Astrocyte of the cerebellum (primary cell): Measurements from ENCODE around the gene ENG.
"Not testable (repeated sequence)": the region's sequence is repeated elsewhere in the genome, so short reads cannot be mapped to it uniquely, and the experiment has no call there.

Experiments used
- DNase-seq: peaks from one replicate; pipeline ENCODE4 v3.0.0-alpha.2; 2011; ENCODE audit warnings: low read depth
- H3K4me3 ChIP-seq: 2 replicates; pipeline ENCODE4 v1.5.1; 2011; ENCODE audit warnings: mild to moderate bottlenecking, low read depth, low read length, moderate library complexity
- in situ Hi-C: cut with HindIII; loops from 2 replicates; pipeline ENCODE4 v1.10.0; 2017; ENCODE audit warnings: low sequenced_read_pairs
- TF ChIP-seq, protein P1 (sequence below): IDR thresholded peaks from 2 replicates; pipeline ENCODE4 v1.5.1; 2012; ENCODE audit warnings: low read length, low read depth, moderate library complexity, mild to moderate bottlenecking; ENCODE audit errors: missing control alignments

The ENG gene

DNA sequence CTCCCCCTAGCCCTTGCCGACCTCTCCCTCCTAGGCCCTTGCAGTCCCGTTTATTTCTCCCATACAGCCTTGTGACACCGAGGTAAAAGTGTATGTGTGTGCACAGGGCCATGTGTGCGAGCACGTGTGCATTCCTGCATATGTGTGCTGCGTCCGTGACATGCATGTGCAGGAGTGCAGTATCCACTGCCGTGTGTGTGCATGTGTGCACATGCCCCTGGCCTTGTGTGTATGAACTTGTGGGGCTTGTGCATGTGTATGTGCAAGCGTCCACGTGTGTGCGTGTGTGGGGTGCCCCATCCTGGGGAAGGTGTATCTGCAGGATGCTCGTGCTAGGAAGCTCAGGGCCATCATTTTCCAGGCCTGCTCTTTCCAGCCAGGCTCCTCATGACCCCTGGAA is 16.4 kb upstream of the ENG start:
- DNase-seq, result no peak
- in situ Hi-C loops, result loop anchor here (5.0 to 25.0 kb wide), 2 partner anchors 109 to 234 kb away; no protein-coding TSS in a partner anchor
- no peak overlapping the region for H3K4me3 ChIP-seq
- TF ChIP-seq, protein P1, sequence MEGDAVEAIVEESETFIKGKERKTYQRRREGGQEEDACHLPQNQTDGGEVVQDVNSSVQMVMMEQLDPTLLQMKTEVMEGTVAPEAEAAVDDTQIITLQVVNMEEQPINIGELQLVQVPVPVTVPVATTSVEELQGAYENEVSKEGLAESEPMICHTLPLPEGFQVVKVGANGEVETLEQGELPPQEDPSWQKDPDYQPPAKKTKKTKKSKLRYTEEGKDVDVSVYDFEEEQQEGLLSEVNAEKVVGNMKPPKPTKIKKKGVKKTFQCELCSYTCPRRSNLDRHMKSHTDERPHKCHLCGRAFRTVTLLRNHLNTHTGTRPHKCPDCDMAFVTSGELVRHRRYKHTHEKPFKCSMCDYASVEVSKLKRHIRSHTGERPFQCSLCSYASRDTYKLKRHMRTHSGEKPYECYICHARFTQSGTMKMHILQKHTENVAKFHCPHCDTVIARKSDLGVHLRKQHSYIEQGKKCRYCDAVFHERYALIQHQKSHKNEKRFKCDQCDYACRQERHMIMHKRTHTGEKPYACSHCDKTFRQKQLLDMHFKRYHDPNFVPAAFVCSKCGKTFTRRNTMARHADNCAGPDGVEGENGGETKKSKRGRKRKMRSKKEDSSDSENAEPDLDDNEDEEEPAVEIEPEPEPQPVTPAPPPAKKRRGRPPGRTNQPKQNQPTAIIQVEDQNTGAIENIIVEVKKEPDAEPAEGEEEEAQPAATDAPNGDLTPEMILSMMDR, result no peak

DNA sequence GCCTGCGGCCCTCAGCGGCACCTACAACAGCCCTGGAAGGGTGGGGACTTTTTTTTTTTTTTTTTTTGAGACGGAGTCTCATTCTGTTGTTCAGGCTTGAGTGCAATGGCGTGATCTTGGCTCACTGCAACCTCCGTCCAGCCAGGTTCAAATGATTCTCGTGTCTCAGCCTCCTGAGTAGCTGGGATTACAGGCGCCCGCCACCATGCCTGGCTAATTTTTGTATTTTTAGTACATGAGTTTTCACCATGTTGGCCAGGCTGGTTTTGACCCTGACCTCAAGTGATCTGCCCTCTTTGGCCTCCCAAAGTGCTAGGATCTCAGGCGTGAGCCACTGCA is 15.7 kb upstream of the ENG start:
- in situ Hi-C loops, result loop anchor here (5.0 to 25.0 kb wide), 2 partner anchors 108 to 233 kb away; no protein-coding TSS in a partner anchor
- not testable (repeated sequence) for H3K4me3 ChIP-seq, DNase-seq

DNA sequence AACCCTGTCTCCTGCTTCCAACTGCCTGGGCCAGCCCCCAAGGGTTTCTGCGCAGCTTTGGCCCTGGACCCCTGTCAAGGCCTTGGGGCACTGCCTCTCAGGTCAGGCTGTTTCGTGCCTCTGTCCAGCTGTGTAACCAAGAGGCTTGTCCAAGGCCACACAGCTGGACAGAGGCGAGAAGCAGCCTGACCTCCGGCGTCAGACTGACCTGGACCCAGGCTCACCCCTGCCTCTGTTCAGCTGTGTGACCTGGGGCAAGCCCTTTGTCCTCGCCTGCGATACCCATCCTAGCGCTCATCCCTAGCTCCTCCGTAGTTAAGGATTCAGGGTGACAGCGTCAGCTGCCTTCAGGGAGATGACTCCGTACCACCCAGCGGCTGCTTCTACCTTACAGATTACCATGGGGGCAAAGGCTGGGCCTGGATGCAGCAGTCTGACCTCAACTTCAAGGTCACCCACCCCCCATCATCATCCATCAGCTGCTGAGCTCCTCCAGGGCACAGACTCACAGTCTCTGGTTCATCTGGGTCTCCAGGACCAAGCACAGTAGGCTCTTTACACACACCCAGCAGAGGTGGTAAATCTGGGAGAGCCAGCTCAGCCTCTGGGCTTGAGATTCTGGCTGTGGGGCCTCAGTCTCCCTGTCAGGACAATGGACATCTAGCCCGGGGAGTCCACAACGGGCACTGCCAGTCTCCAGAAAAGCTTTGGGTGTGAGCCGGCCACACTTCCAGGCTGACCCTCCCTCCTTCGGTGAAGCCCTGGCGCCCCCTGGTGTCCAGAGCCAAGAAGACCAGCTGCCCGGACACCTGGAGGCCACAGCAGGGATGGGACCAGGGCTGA is 15.1 kb upstream of the ENG start:
- in situ Hi-C loops, result loop anchor here (5.0 to 25.0 kb wide), 2 partner anchors 107 to 232 kb away; no protein-coding TSS in a partner anchor
- DNase-seq, result peak; percentile 58
- TF ChIP-seq, protein P1, result peak; percentile 88
- no peak overlapping the region for H3K4me3 ChIP-seq

DNA sequence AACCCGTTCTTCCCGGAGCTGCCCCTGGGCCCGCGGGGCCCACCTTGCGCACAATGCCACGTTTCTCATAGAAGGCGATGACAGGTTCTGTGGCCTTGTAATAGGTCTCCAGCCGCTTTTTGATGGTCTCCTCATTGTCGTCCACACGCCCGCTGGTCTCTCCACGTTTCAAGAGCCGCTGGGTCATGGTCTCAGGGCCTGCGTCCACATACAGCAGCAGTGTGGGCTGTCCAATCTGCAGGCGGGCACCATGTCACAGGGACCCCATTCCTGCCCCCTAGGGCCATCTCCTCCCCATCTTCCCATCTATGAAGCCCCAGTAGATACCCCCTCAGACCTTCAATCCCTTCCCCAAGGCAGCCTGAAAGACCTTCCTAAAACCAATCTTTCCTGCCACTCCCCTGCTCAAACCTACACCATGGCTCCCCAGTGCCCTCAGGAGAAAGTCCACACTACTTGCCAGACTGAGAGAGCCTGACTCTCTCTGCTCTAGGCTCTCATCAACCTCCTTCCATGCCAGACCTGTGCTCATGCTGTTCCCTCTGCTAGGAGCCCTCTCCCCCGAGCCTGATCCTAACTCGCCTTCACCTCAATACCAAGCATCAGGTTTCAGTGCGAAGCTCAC is 13.9 kb upstream of the ENG start:
- TF ChIP-seq, protein P1, result no peak
- in situ Hi-C loops, result loop anchor here (25.0 kb wide), 1 partner anchor 231 kb away; no protein-coding TSS in a partner anchor
- no peak overlapping the region for H3K4me3 ChIP-seq
- no peak for DNase-seq

DNA sequence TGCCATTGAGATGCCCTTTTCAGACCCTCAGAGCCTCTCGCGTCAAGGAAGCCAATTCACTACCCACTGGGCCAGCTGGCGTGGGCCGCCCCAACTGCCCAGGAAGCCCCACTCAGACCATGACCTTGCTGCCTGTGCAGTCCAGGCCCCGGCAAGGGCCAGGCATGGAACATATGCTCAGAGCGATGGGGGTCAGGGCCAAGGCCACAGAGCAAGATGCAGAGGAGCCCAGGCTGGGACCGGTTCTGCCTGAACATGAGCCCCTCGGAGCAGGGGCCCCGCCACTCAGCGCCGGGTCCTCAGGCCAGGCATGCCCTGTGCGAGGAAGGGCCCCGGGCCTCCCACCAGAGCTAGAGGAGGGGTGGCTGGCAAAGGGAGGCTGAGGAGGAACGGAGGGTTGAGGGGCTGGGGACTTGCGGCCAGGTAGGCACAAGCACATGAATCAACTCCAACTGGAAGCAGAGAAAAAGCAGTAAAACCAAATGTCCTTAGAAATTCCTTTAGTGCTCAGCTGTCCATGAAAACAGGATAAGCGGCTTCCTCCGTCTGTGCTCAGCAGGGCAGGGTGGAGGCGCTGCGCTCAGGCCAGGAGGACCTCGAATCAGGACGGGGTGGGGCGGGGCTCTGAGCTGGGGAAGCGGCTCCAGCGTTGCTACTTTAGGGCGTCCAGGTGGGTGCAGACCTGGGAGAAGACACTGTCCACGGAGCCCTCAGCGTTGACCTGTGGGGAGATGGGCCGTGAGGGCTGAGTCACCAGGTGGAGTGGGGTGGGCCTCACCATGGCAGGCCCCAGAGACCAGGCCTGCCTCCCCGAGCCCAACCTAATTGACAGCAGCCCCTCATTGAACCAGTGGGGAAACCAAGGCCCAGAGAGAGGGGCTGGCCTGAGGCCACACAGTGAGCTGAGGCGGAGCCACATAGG is 13.2 kb upstream of the ENG start:
- no peak overlapping the region for H3K4me3 ChIP-seq
- in situ Hi-C loops, result loop anchor here (25.0 kb wide), 1 partner anchor 230 kb away; no protein-coding TSS in a partner anchor
- TF ChIP-seq, protein P1, result no peak
- no peak for DNase-seq

DNA sequence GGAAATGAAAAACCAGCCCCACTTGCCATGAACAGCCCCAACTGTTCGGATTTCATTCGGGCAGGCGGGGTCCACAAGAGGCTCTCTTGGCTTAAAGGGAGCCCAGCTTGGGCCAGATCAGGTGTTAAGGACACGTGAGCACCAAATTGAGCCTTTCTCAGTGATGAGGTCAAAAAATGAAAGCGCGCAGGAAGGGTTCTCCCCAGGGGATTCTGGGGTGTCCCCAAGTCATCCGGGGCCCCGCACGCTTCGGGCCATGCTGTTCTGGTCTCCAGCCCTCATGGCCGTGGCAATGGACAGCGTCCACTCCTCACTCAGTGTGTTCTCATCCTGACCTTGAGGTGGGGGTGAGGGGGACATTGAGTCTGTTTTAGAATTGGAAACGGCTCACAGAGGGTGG is 12.1 kb upstream of the ENG start:
- in situ Hi-C loops, result loop anchor here (25.0 kb wide), 1 partner anchor 229 kb away; no protein-coding TSS in a partner anchor
- TF ChIP-seq, protein P1, result no peak
- no peak overlapping the region for H3K4me3 ChIP-seq
- no peak for DNase-seq
